SK-N-SH (cell line): ENCODE data around the gene CTDSPL2. TPM values are rescaled to one million over a fixed set of nuclear protein-coding genes. Genes with fewer than 3 reads are reported as not detected.

Experiments used
- CTCF ChIA-PET: fragments of 300-600, 350-600 bp; formaldehyde crosslinking; extraction: SDS; loops from one replicate; lab custom pipeline; 2021; lab: Yijun Ruan, JAX
- POLR2A ChIA-PET: fragments of 350-600 bp; sonication (Branson Sonifier 250); formaldehyde crosslinking; extraction: SDS; loops from one replicate; lab custom pipeline; 2020; ENCODE audit warnings: antibody characterized with exemption, inconsistent platforms; lab: Yijun Ruan, JAX
- DNase-seq: peaks from one replicate; pipeline ENCODE4 v3.0.0; 2012
- H2AFZ ChIP-seq: fragments of 200-600 bp; sonication (generic); 2 replicates; pipeline ENCODE4 v1.8.1; 2016; ENCODE audit warnings: antibody characterized with exemption, mild to moderate bottlenecking, low read depth
- H3F3A ChIP-seq: fragments of 200-600 bp; sonication (generic); replicated peaks from 2 replicates; pipeline ENCODE3; 2016; ENCODE audit warnings: antibody characterized with exemption, mild to moderate bottlenecking; ENCODE audit not compliant: insufficient read depth
- H3K27ac ChIP-seq, 2 experiments: fragments of 200-500 bp in 1 of 2; fragments of 200-600 bp in 1 of 2; sonication (Bioruptor generic) in 1 of 2; sonication (generic), shearing (Covaris generic) in 1 of 2; 2 replicates each; pipeline versions ENCODE4 v1.5.1 to v1.6.1; 2014 to 2016; ENCODE audit warnings: low read depth in 2 of 2, inconsistent platforms in 1 of 2, low read length in 1 of 2, mild to moderate bottlenecking in 1 of 2, mixed read lengths in 1 of 2
- H3K27me3 ChIP-seq: fragments of 200-600 bp; sonication (generic), shearing (Covaris generic); 2 replicates; pipeline ENCODE4 v1.6.1; 2016; ENCODE audit warnings: mixed run types; ENCODE audit not compliant: insufficient read depth
- H3K36me3 ChIP-seq, 2 experiments: fragments of 200-500 bp in 1 of 2; fragments of 200-600 bp in 1 of 2; sonication (Bioruptor generic) in 1 of 2; sonication (generic) in 1 of 2; replicated peaks in 1 of 2; 2 replicates each; pipeline versions ENCODE3 to v1.5.1; 2014 to 2016; ENCODE audit warnings: low read length in 1 of 2, mild to moderate bottlenecking in 1 of 2; ENCODE audit not compliant: insufficient read depth in 2 of 2, control insufficient read depth in 1 of 2
- H3K4me1 ChIP-seq, 2 experiments: fragments of 200-500 bp in 1 of 2; fragments of 200-600 bp in 1 of 2; sonication (Bioruptor generic) in 1 of 2; sonication (generic), shearing (Covaris generic) in 1 of 2; 2 replicates each; pipeline versions ENCODE4 v1.5.1 to v1.6.1; 2014 to 2016; ENCODE audit warnings: low read depth in 1 of 2, low read length in 1 of 2, mixed run types in 1 of 2; ENCODE audit not compliant: insufficient read depth in 2 of 2, control insufficient read depth in 1 of 2
- H3K4me2 ChIP-seq: fragments of 200-600 bp; sonication (generic), shearing (Covaris generic); 2 replicates; pipeline ENCODE4 v1.6.1; 2017; ENCODE audit warnings: mixed run types
- H3K4me3 ChIP-seq, 2 experiments: fragments of 200-500 bp in 1 of 2; fragments of 200-600 bp in 1 of 2; sonication (Bioruptor generic) in 1 of 2; sonication (generic), shearing (Covaris generic) in 1 of 2; 2 replicates each; pipeline versions ENCODE4 v1.5.1 to v1.8.1; 2014 to 2016; ENCODE audit warnings: low read depth in 2 of 2, inconsistent platforms in 1 of 2, low read length in 1 of 2, mild to moderate bottlenecking in 1 of 2, mixed read lengths in 1 of 2, moderate library complexity in 1 of 2
- H3K79me2 ChIP-seq: fragments of 200-600 bp; sonication (generic); 2 replicates; pipeline ENCODE4 v1.8.1; 2017; ENCODE audit warnings: mild to moderate bottlenecking; ENCODE audit not compliant: insufficient read depth
- H3K9ac ChIP-seq: fragments of 200-600 bp; sonication (generic); 2 replicates; pipeline ENCODE4 v1.6.1; 2017; ENCODE audit warnings: mixed run types
- H3K9me2 ChIP-seq: fragments of 200-600 bp; sonication (generic); 2 replicates; pipeline ENCODE4 v1.6.1; 2017; ENCODE audit warnings: mixed run types
- H3K9me3 ChIP-seq: fragments of 200-600 bp; sonication (generic); 2 replicates; pipeline ENCODE4 v1.6.1; 2017; ENCODE audit warnings: mixed run types, mild to moderate bottlenecking, moderate library complexity
- H4K20me1 ChIP-seq: fragments of 200-600 bp; sonication (generic); 2 replicates; pipeline ENCODE4 v1.6.1; 2017; ENCODE audit warnings: mild to moderate bottlenecking, mixed run types; ENCODE audit not compliant: insufficient read depth
- ELF1 ChIP-seq: IDR thresholded peaks from 2 replicates; pipeline ENCODE4 v1.4.0; 2012
- EP300 ChIP-seq, 2 experiments: IDR thresholded peaks; 2 replicates each; pipeline versions ENCODE4 v1.4.0 to v1.6.1; 2012; ENCODE audit warnings: borderline replicate concordance in 1 of 2, low read depth in 1 of 2, low read length in 1 of 2
- FOSL2 ChIP-seq: IDR thresholded peaks from 2 replicates; pipeline ENCODE4 v1.4.0; 2012; ENCODE audit warnings: low read depth, mild to moderate bottlenecking, moderate library complexity, borderline replicate concordance
- FOXJ3 ChIP-seq: sonication (generic); formaldehyde crosslinking; IDR thresholded peaks from 2 replicates; pipeline ENCODE4 v1.5.1; 2020; ENCODE audit warnings: mild to moderate bottlenecking, missing genetic modification reagents
- GABPA ChIP-seq: IDR thresholded peaks from 2 replicates; pipeline ENCODE4 v1.4.0; 2012; ENCODE audit warnings: low read depth, mild to moderate bottlenecking
- NFIC ChIP-seq: IDR thresholded peaks from 2 replicates; pipeline ENCODE4 v1.4.0; 2012; ENCODE audit warnings: borderline replicate concordance
- NRF1 ChIP-seq: IDR thresholded peaks from 2 replicates; pipeline ENCODE4 v1.6.1; 2012; ENCODE audit warnings: low read depth, mild to moderate bottlenecking, low read length
- POLR2AphosphoS5 ChIP-seq: IDR thresholded peaks from 2 replicates; pipeline ENCODE4 v1.6.1; 2012; ENCODE audit warnings: low read depth, low read length
- RAD21 ChIP-seq: IDR thresholded peaks from 2 replicates; pipeline ENCODE4 v1.6.1; 2012; ENCODE audit warnings: mild to moderate bottlenecking, low read length
- RFX5 ChIP-seq: IDR thresholded peaks from 2 replicates; pipeline ENCODE4 v1.6.1; 2012; ENCODE audit warnings: mild to moderate bottlenecking, improper control_type of control experiment, low read length
- TAF1 ChIP-seq: IDR thresholded peaks from 2 replicates; pipeline ENCODE4 v1.6.1; 2012; ENCODE audit warnings: low read depth, mild to moderate bottlenecking, low read length, moderate library complexity, borderline replicate concordance
- TEAD4 ChIP-seq: IDR thresholded peaks from 2 replicates; pipeline ENCODE4 v1.4.0; 2012; ENCODE audit warnings: mild to moderate bottlenecking, borderline replicate concordance; ENCODE audit not compliant: insufficient read depth
- WGBS: methylation state at CpG from one replicate; pipeline ENCODE4 v1.1.6; 2017; ENCODE audit warnings: low lambda C conversion rate; 5-methylcytosine and 5-hydroxymethylcytosine counted together
- polyA plus RNA-seq, 3 experiments: library from polyadenylated mRNA; depleted of rRNA; stranded (reverse); fragments of >200 nt; gene quantifications; 2 replicates each; pipeline ENCODE4 v1.2.3, GENCODE V29; 2012
- TF ChIP-seq, protein P1 (sequence below): fragments of 200-600 bp; sonication (generic); IDR thresholded peaks from 2 replicates; pipeline ENCODE4 v1.6.1; 2017; ENCODE audit warnings: antibody characterized with exemption, mild to moderate bottlenecking, moderate library complexity
- TF ChIP-seq, protein P2 (sequence below): IDR thresholded peaks from 2 replicates; pipeline ENCODE4 v1.6.1; 2012; ENCODE audit warnings: mild to moderate bottlenecking, low read depth, low read length, moderate library complexity
- TF ChIP-seq, protein P3 (sequence below): fragments of 150-350 bp; IDR thresholded peaks from 2 replicates; pipeline ENCODE4 v1.6.1; 2016; ENCODE audit warnings: mild to moderate bottlenecking, low read depth, low read length
- TF ChIP-seq, protein P4 (sequence below): fragments of 150-350 bp; IDR thresholded peaks from 2 replicates; pipeline ENCODE4 v1.6.1; 2017; ENCODE audit warnings: antibody characterized with exemption, low read length, low read depth, borderline replicate concordance

CTDSPL2 gene
- polyA plus RNA-seq, 1 of the 3 experiments (the other 2 are of a cell fraction): 9.0 TPM

DNA sequence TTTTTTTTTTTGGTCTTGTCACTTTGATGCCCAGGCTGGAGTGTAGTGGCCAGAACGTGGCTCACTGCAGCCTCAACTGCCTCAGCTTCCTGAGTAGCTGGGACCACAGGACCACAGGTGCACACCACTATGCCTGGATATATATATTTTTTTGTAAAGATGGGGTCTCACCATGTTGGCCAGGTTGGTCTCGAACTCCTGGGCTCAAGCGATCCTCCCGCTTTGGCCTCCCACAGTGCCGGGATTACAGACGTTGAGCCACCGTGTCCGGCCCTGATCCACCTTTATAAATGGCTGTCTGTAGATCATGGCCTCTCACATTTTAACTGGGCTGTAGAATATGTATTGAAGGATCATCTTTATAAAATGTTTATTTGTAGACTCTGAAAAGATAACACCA, 107.7 kb downstream of the CTDSPL2 start:
- Histone ChIP-seq H3K4me1 (peaks cover 5 to 21% of the 10 kb centered on the region in 2 experiments; a peak in 2 of 4 replicates), H3K27me3 (no peaks in the 10 kb centered on the region), H4K20me1 (peaks cover 12% of the 10 kb centered on the region; the same call in 1 of the 2 replicates), H3K9me3 (no peaks in the 10 kb centered on the region), H3K4me2 (peak overlapping the region; percentile 79), H3K4me3 (peak overlapping the region; percentile 61 to 71; a peak in 3 of 4 replicates), H3K27ac (peak overlapping the region in 1 of 2 experiments; percentile 98; a peak in 1 of 4 replicates), H3K79me2 (peaks cover 43% of the 10 kb centered on the region), H2AFZ (no peak overlapping the region), H3K36me3 (peaks cover 7 to 24% of the 10 kb centered on the region in 2 experiments), H3K9ac (no peak overlapping the region), H3F3A (peaks cover 17% of the 10 kb centered on the region), H3K9me2 (no peaks in the 10 kb centered on the region)
- ChIA-PET POLR2A (no interaction called here), CTCF (interaction anchor here (0.6 kb wide), 1 partner anchor 1417 kb away, joined by 3 read pairs; no protein-coding TSS in a partner anchor)
- no peak for DNase-seq
- TF ChIP-seq TAF1 (no peak), EP300 (IDR thresholded peaks at IDR 0.05; ENCODE audit: borderline replicate concordance in 1 of 2, low read depth in 1 of 2, low read length in 1 of 2) (no peak), TEAD4 (no peak), ELF1 (no peak), NFIC (no peak)
- TF ChIP-seq, protein P1, sequence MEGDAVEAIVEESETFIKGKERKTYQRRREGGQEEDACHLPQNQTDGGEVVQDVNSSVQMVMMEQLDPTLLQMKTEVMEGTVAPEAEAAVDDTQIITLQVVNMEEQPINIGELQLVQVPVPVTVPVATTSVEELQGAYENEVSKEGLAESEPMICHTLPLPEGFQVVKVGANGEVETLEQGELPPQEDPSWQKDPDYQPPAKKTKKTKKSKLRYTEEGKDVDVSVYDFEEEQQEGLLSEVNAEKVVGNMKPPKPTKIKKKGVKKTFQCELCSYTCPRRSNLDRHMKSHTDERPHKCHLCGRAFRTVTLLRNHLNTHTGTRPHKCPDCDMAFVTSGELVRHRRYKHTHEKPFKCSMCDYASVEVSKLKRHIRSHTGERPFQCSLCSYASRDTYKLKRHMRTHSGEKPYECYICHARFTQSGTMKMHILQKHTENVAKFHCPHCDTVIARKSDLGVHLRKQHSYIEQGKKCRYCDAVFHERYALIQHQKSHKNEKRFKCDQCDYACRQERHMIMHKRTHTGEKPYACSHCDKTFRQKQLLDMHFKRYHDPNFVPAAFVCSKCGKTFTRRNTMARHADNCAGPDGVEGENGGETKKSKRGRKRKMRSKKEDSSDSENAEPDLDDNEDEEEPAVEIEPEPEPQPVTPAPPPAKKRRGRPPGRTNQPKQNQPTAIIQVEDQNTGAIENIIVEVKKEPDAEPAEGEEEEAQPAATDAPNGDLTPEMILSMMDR: no peak
- 97% methylated on average over 8 of the region's 8 CpGs for WGBS

DNA sequence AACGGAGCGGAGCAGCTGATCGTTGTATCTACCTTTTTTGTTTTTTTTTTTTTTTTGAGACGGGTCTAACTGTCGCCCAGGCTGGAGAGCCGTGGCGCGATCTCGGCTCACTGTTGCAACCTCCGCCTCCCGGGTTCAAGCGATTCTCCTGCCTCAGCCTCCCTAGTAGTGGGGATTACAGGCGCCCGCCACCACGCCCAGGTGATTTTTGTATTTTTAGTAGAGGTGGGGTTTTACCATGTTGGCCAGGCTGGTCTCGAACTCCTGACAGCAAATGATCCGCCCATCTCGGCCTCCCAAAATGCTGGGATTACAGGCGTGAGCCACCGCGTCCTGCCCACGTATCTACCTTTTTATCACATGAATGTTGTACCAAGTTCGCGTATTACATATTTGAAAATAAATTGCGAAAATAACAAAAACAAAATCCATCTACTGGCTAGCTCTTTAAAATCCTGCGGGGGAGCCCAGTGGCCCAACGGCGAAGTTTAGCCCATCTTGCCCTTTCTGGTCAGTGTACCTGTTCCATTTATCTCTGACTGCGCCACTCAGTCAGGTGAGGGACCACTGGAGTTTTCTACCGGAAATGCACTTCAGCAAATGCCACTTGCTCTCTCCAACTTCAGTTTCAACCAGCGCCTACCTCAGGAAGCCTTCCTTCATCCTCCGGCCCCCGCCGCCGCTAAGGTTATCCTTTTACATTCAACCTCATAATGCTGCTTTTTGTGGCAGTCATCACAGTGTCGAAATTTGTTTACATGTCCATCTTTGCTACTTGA, 108.3 kb downstream of the CTDSPL2 start:
- Histone ChIP-seq H4K20me1 (peaks cover 12% of the 10 kb centered on the region; the same call in 1 of the 2 replicates), H2AFZ (peak overlapping the region; percentile 79), H3K9me3 (no peaks in the 10 kb centered on the region), H3K9me2 (no peaks in the 10 kb centered on the region), H3F3A (peaks cover 17% of the 10 kb centered on the region), H3K36me3 (peaks cover 7 to 29% of the 10 kb centered on the region in 2 experiments), H3K79me2 (peaks cover 49% of the 10 kb centered on the region), H3K27ac (peak overlapping the region; percentile 95 to 98), H3K27me3 (no peaks in the 10 kb centered on the region), H3K4me2 (peak overlapping the region; percentile 79), H3K9ac (peak overlapping the region; percentile 97), H3K4me3 (peak overlapping the region; percentile 61 to 71), H3K4me1 (peaks cover 5 to 21% of the 10 kb centered on the region in 2 experiments; a peak in 2 of 4 replicates)
- ChIA-PET POLR2A (no interaction called here), CTCF (interaction anchor here (0.6 to 1.0 kb wide), 2 partner anchors 29 to 1416 kb away, joined by 3 read pairs; no protein-coding TSS in a partner anchor)
- 53% methylated on average over 36 of the region's 36 CpGs for WGBS
- DNase-seq: peak; percentile 35
- TF ChIP-seq ELF1 (no peak), FOXJ3 (CRISPR knock-in tag) (no peak), GABPA (no peak), RFX5 (no peak), NRF1 (no peak), RAD21 (no peak), FOSL2 (no peak), POLR2AphosphoS5 (no peak)
- TF ChIP-seq, protein P2, sequence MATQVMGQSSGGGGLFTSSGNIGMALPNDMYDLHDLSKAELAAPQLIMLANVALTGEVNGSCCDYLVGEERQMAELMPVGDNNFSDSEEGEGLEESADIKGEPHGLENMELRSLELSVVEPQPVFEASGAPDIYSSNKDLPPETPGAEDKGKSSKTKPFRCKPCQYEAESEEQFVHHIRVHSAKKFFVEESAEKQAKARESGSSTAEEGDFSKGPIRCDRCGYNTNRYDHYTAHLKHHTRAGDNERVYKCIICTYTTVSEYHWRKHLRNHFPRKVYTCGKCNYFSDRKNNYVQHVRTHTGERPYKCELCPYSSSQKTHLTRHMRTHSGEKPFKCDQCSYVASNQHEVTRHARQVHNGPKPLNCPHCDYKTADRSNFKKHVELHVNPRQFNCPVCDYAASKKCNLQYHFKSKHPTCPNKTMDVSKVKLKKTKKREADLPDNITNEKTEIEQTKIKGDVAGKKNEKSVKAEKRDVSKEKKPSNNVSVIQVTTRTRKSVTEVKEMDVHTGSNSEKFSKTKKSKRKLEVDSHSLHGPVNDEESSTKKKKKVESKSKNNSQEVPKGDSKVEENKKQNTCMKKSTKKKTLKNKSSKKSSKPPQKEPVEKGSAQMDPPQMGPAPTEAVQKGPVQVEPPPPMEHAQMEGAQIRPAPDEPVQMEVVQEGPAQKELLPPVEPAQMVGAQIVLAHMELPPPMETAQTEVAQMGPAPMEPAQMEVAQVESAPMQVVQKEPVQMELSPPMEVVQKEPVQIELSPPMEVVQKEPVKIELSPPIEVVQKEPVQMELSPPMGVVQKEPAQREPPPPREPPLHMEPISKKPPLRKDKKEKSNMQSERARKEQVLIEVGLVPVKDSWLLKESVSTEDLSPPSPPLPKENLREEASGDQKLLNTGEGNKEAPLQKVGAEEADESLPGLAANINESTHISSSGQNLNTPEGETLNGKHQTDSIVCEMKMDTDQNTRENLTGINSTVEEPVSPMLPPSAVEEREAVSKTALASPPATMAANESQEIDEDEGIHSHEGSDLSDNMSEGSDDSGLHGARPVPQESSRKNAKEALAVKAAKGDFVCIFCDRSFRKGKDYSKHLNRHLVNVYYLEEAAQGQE: no peak
- TF ChIP-seq, protein P3, sequence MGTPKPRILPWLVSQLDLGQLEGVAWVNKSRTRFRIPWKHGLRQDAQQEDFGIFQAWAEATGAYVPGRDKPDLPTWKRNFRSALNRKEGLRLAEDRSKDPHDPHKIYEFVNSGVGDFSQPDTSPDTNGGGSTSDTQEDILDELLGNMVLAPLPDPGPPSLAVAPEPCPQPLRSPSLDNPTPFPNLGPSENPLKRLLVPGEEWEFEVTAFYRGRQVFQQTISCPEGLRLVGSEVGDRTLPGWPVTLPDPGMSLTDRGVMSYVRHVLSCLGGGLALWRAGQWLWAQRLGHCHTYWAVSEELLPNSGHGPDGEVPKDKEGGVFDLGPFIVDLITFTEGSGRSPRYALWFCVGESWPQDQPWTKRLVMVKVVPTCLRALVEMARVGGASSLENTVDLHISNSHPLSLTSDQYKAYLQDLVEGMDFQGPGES: no peak
- TF ChIP-seq, protein P4, sequence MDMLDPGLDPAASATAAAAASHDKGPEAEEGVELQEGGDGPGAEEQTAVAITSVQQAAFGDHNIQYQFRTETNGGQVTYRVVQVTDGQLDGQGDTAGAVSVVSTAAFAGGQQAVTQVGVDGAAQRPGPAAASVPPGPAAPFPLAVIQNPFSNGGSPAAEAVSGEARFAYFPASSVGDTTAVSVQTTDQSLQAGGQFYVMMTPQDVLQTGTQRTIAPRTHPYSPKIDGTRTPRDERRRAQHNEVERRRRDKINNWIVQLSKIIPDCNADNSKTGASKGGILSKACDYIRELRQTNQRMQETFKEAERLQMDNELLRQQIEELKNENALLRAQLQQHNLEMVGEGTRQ: no peak
